Peyer's patch (tissue), 4 donors: Measurements from ENCODE around the gene ACADSB.

Experiments
- POLR2A ChIP-seq, 2 donors: fragments of 450-650 bp; IDR thresholded peaks; one replicate each; pipeline ENCODE4 v1.5.1; 2017; ENCODE audit warnings: antibody characterized with exemption in 2 of 2, mild to moderate bottlenecking in 2 of 2, moderate library complexity in 2 of 2
- TF ChIP-seq, protein P1 (sequence below), 6 experiments: fragments of 450-650 bp in 4 of 6; fragments of 200-600 bp in 2 of 6; sonication (generic) in 1 of 6; IDR thresholded peaks; one replicate each; pipeline ENCODE4 v1.5.1; 2017 to 2019; ENCODE audit warnings: antibody characterized with exemption in 6 of 6, mild to moderate bottlenecking in 3 of 6, moderate library complexity in 1 of 6

DNA sequence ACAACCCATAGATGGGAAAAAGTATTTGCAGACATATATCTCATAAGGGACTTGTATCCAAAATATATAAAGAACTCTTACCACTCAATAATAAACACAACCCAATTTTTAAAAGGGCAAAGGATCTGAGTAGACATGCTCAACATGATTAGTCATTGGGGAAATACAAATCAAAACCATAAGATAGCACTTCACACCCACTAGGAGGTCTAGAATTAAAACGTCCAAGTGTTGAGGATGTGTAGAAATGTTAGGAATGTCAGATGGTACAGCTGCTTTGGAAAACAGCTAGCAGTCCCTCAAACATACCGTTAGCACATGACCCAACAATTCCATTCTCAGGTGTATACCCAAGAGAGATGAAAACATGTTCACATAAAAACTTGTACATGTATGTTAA, 20.3 kb upstream of the ACADSB start:
- TF ChIP-seq, protein P1, sequence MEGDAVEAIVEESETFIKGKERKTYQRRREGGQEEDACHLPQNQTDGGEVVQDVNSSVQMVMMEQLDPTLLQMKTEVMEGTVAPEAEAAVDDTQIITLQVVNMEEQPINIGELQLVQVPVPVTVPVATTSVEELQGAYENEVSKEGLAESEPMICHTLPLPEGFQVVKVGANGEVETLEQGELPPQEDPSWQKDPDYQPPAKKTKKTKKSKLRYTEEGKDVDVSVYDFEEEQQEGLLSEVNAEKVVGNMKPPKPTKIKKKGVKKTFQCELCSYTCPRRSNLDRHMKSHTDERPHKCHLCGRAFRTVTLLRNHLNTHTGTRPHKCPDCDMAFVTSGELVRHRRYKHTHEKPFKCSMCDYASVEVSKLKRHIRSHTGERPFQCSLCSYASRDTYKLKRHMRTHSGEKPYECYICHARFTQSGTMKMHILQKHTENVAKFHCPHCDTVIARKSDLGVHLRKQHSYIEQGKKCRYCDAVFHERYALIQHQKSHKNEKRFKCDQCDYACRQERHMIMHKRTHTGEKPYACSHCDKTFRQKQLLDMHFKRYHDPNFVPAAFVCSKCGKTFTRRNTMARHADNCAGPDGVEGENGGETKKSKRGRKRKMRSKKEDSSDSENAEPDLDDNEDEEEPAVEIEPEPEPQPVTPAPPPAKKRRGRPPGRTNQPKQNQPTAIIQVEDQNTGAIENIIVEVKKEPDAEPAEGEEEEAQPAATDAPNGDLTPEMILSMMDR (IDR thresholded peaks at IDR 0.05), result no peak
- no peak for TF ChIP-seq POLR2A (IDR thresholded peaks at IDR 0.05)
